GM12865 (cell line): ENCODE results near the gene UNC5A.

Source experiments
- DNase-seq: peaks from one replicate; pipeline ENCODE4 v3.0.0; 2010; ENCODE audit warnings: low read depth
- H3K4me3 ChIP-seq: 2 replicates; pipeline ENCODE4 v1.5.1; 2011; ENCODE audit warnings: mild to moderate bottlenecking, low read depth, low read length, control low read depth
- TF ChIP-seq, protein P1 (sequence below): IDR thresholded peaks from 2 replicates; pipeline ENCODE4 v1.5.1; 2011; ENCODE audit warnings: low read length, control low read depth, low read depth, inconsistent platforms; ENCODE audit not compliant: insufficient read depth; ENCODE audit errors: missing control alignments

Gene UNC5A

DNA sequence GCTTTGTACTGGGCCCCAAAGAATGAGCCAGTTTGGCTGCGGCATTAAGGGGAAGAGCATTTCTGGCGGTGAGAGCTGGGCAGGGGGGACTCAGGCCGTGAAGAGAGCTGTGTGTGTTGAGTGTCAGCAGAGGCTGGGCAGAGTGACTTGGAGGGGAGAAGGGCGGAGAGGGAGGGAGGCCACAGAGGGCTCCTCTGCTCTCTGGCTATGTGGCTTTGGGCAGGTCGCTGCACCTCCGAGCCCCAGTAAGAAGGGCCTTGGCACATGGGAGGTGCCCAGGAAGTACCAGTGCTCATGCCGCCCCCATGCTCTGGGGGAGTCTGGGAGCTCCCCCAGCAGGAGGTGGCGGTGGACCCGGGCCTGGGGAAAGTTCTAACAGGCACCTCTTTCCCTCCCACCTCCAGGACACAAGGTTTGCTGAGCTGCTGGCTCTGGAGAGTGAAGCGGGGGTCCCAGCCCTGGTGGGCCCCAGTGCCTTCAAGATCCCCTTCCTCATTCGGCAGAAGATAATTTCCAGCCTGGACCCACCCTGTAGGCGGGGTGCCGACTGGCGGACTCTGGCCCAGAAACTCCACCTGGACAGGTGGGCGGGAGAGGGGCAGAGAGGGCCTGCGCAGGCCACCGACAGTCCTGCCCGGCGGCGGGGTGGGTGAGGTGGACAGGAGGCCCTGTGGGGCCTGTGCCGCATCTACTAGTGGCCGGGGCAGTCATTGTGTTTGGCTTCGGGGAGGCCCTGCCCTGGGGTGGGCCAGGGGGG lies 68.7 kb downstream of the UNC5A start:
- H3K4me3 ChIP-seq: no peak overlapping the region
- DNase-seq: no peak
- TF ChIP-seq, protein P1, sequence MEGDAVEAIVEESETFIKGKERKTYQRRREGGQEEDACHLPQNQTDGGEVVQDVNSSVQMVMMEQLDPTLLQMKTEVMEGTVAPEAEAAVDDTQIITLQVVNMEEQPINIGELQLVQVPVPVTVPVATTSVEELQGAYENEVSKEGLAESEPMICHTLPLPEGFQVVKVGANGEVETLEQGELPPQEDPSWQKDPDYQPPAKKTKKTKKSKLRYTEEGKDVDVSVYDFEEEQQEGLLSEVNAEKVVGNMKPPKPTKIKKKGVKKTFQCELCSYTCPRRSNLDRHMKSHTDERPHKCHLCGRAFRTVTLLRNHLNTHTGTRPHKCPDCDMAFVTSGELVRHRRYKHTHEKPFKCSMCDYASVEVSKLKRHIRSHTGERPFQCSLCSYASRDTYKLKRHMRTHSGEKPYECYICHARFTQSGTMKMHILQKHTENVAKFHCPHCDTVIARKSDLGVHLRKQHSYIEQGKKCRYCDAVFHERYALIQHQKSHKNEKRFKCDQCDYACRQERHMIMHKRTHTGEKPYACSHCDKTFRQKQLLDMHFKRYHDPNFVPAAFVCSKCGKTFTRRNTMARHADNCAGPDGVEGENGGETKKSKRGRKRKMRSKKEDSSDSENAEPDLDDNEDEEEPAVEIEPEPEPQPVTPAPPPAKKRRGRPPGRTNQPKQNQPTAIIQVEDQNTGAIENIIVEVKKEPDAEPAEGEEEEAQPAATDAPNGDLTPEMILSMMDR: no peak

DNA sequence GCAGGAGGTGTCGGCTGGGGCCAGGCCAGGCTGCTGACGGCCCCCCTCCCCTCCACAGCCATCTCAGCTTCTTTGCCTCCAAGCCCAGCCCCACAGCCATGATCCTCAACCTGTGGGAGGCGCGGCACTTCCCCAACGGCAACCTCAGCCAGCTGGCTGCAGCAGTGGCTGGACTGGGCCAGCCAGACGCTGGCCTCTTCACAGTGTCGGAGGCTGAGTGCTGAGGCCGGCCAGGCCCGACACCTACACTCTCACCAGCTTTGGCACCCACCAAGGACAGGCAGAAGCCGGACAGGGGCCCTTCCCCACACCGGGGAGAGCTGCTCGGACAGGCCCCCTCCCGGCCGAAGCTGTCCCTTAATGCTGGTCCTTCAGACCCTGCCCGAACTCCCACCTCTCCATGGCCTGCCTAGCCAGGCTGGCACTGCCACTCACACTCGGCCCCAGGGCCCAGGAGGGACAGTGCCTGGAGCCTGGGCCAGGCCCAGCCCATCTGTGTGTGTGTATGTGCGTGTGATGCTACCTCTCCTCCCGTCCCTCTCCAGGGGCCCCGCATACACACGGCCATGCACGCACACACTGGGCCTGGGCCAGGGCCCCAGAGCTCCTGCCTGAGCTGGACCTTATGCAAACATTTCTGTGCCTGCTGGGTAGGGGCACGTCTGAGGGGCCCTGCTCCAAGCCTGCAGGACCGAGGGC lies 69.5 kb downstream of the UNC5A start:
- no peak for DNase-seq
- TF ChIP-seq, protein P1: no peak
- H3K4me3 ChIP-seq: no peak overlapping the region

DNA sequence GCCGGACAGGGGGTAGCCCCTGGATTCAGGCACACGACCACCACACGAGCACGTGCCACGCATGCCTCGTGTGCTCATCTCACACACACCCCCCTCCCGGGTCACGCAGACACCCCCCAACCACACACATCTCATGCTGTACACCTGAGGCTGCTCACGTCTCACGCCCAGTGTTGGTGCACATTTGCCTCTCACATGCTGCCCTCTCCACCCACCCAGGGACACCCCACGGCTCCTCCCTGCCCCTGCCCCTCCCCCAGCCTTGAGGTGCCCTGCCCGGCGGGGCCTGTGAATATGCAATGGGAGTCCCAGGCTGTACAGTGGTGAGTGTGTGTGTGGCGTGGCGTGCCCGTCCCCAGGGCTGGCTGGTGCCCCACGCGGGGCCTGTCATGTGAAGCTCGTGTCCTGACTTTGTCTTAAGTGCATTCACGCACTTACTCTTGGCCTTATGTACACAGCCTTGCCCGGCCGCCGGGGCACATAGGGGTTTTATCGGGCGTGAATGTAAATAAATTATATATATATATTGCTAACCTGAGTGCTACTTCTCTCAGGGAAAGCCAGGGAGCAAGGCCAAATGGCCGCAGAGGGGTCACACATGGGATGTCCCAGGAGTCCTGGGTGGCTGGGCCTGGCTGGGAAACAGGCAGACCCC lies 70.1 kb downstream of the UNC5A start:
- TF ChIP-seq, protein P1: no peak
- DNase-seq: no peak
- no peak overlapping the region for H3K4me3 ChIP-seq

DNA sequence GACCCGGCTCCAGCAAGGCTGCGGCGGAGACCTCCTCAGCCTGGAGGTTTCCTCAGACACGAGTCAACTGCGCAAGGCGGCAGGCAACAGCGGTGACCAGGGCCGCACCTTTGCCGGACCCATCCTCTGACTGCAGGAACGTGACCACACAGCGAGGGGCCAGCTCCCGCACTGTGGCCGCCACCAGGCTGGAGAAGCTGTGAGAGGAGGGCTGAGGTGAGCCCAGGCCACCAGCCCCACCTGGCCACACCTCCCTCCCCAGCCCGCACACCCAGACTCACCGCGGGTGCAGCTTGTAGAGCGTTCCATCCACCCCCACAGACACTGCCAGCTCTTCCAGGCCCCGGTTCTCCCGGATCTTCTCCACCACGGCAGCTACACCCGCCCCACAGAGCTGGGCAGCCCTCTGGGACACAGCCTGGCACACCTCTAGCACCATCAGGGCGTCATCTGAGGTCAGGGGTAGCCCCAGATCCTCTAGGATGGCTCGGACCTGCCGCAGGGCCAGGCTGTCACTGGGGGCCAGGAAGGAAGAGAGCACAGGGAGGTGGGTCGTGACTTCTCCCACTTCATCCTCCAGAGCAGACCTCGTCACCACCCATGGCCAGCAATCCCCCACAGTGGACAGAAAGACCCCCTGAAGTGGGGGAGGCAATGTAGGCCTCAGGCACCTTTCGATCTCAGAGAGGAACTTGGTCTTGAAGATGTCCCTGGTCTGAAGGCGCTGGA lies 70.8 kb downstream of the UNC5A start:
- TF ChIP-seq, protein P1: no peak

DNA sequence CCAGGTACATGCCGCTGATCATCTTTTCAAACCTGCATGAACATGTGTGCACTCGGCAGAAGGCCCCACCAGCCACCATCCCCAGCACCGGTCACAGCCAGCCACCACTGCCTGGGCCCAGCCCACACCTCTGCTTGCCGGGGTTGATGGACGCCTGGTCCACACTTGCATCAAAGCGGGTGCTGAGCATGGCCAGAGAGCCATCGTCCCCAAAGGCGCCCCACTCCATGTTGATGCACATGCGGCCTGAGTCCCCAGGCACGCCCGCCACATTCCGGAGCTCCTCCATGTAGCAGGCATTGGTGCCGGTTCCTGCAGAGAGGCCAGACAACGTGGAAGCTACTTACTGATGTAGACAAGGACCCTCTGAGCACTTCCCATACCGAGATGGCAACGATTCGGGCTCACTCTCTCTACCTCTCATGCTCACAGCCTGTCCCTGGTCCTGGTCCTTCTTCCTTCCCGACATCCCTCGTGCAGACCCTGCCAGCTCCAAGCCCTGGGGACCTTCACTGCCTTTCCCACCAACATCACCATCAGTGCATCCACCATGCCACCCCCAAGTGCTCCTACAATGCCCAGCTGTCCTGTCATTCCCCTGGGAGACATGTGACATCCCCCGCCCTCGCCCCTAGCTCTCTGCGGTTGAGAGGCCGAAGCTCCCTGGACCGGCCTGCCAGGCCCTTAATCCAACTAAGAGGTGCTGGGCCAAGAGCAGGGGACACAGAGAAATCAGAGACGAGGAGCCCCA lies 71.6 kb downstream of the UNC5A start:
- TF ChIP-seq, protein P1: no peak
- H3K4me3 ChIP-seq: no peak overlapping the region
- no peak for DNase-seq

More for the DNA sequence above, 70.8 kb downstream of the UNC5A start:
- no peak overlapping the region for H3K4me3 ChIP-seq
- no peak for DNase-seq

DNA sequence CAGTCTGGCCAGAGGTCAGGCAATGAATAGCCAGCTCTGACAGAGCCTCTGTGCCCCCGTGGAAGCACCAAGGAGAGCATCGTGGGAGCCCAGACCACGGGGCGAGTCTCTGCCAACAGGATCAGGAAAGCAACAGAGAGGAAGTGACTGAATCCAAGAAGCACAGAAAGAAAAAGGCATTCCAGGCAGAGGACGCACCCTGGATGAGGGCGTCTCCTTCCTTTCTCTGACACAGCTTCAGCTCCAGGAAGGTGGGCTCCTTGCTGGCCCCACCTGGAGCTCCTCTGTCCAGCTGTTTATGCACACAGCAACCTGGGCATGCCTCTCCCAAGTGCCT lies 72.2 kb downstream of the UNC5A start:
- DNase-seq: no peak
- TF ChIP-seq, protein P1: no peak
- H3K4me3 ChIP-seq: no peak overlapping the region
